HG03066 (cell line): Measurements from ENCODE around the gene PXMP2.
A peak's percentile ranks its signal among the peaks of the same experiment; 100 is the strongest.

Experiments used
- ATAC-seq: cut with Tn5 transposase; IDR thresholded peaks from one replicate; pipeline ENCODE4 v1.9.1; 2021; ENCODE audit warnings: low read depth; ENCODE audit not compliant: unreplicated experiment

Gene PXMP2

DNA sequence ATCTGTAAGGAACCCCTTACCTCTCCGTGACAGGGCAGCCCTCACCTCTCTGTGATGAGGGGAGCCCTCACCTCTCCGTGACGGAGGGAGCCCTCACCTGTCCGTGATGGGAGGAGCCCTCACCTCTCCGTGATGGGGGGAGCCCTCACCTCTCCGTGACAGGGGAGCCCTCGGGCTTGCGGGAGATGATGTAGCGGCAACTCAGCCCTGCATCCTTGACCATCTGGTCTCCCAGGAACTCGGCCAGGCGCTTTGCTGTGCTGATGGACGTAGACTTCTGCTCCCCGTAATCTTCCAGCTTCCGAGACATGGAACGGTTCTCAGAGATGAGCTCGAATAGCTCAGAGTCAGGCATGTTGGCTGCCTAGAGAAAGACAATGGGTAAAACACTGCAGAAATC lies 28.2 kb upstream of the PXMP2 start:
- no peak for ATAC-seq

DNA sequence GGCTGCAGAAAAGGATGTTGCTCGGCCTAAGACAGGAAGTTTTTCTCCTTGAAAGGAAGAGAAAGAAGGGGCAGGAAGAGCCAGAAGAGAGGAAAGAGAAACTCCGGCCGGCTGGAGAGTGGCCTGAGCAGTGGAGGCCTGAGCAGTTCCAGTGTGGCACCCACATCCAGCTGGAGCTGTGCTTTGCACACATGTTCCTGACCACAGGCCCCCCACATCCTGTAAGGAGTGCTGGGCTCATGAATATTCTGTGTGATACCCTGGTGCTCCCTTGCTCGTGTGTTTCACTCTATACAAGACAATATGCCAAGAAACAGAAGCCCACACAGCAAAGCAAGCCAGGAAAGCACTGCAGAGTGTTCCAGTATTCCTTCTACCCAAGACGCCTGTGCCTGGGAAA lies 27.3 kb upstream of the PXMP2 start:
- no peak for ATAC-seq

DNA sequence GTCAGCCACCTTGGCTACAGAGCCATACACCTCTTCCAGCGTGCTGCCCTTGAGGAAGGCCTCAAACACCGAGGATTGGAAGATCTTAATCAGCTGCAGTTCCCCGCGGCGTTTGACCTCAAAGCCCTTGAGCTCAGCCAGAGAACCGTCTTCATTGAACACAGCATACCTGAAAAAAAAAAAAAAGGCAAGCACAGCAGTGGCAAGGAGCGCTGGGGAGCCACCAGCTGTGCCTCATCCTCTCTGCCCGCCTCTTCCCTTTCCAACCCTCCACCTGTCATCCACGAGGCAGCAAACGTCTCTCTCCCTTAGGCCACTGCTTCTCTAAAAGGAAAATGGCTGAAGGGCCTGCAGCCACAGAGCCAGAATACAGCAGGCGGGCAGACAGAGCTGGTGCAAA lies 26.4 kb upstream of the PXMP2 start:
- ATAC-seq, result no peak

DNA sequence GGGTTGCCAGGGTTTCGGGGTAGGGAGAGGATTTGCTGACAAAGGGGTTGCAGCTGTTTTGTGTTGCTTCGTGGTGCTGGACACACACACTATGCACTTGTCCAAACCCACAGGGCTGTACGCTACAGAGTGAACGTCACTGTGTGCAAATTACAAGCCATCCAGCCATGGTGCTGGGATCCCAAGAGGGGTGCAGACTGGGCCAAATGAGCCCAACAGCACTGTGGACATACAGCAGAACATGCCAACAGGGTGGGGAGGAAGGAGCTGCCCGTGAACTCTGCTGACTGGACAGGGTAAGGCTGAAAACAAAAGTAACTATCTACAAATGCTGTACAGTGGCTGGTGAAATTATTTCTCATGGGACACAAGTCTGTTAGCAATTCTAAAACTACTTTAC lies 25.4 kb upstream of the PXMP2 start:
- no peak for ATAC-seq

DNA sequence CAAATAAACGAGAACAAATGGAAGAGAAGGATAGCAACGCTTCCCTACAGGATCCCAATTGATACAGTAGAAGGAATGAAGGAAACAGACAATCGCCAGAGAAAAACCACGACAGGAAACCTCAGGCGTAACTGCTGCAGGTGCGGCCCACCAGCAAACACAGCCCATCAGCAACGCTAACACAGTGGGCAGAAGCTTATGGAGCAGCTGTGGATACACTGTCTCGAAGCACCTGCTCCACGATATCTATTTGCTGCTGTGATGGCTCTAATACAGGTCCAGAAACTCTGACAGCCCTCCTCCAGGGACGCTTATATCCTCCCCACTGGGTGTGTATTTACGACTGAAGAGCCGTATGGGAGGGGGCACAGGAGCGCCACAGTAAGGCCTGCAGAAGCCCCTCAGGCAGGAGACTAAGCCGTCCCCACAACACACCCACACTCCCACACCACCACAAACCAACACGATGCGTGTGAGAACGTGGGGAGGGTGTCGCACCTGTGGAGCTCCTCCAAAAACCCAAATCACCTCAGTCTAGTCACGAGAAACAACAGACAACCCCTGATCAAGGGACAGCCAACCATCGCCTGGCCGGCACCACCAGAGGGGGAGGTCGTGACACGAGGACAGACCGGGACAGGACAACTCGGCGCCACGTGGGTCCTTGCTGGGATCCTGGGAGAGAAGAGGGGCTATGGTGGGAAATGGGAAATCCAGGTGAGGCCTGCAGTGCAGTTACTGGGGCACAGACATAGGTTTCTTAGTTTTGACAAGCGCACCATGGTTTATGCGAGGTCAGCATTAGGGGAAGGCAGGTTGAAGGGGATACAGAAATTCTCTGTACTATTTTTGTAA lies 24.3 kb upstream of the PXMP2 start:
- no peak for ATAC-seq

DNA sequence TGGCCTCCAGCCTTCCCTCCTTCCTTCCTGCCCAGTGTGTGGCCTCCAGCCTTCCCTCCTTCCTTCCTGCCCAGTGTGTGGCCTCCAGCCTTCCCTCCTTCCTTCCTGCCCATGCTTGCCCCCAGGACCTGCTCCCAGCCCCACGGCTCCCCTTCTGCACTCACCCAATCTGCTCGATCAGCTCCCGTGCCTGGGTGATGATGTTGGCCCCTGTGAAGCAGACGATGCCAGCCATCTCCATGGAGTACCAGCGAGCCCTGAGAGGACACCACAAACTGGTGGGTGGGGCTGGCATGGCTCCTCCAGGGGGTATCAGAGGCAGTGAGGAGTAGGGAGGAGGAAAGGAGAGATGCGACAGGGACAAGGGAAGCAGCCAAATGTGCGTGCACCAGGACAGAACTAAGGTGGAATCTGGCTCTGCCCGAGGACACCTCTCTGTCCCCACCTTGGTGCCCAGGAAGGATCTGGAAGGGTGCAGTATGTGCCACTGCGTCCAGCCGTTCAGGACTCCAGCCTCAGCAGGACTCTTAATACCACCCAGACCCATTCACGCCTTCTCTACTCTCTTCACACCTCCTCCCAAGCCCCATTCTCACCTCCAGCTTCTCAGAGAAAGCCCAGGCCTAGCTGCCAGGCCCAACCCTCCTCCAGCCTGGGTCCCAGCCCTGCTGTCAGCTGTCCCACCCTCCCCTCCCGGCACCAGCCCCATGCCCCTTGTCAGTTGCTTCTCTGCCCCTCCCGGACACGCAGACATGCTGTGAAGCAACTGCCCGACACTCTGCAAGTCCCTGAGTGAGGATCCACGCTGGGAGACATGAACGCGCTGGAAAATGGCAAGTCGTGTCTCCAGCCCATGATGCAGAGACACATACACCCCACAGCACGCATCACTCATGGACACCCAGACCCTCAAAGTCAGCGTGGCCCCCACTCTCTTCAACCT lies 22.9 kb upstream of the PXMP2 start:
- no peak for ATAC-seq

DNA sequence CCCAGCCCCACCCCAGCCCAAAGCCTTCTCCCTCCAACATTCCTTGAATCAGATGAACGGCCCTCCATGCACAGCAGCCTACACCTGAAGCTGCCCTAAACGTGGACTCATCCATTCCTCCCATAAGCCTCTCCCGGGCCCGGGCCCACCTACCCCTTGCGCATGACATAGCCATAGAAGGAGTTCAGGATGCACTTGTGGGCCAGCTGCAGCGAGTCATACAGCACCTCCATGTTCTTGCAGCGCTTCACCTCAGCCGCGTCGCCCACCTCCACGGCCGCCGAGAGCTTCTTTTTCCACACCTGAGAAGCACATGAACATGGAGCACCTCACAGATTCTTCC lies 22.3 kb upstream of the PXMP2 start:
- ATAC-seq, result no peak

DNA sequence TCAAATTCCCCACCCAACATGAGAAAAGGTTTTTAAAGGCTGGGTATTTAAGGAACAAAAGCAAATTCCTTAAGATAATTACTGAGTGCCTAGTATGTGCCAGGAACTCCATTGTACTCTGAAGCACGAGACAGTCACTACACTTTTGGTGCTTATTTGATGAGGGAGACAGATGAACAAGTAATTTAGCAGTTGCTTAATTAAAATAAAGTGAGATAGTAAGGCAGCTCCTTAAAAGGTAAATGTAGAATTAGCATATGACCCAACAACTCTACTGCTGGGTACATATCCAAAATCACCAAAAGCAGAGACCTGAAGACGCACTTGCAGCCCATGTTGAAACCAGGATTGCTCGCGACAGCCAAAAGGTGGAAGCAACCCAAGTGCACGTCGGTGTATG lies 21.6 kb upstream of the PXMP2 start:
- no peak for ATAC-seq

DNA sequence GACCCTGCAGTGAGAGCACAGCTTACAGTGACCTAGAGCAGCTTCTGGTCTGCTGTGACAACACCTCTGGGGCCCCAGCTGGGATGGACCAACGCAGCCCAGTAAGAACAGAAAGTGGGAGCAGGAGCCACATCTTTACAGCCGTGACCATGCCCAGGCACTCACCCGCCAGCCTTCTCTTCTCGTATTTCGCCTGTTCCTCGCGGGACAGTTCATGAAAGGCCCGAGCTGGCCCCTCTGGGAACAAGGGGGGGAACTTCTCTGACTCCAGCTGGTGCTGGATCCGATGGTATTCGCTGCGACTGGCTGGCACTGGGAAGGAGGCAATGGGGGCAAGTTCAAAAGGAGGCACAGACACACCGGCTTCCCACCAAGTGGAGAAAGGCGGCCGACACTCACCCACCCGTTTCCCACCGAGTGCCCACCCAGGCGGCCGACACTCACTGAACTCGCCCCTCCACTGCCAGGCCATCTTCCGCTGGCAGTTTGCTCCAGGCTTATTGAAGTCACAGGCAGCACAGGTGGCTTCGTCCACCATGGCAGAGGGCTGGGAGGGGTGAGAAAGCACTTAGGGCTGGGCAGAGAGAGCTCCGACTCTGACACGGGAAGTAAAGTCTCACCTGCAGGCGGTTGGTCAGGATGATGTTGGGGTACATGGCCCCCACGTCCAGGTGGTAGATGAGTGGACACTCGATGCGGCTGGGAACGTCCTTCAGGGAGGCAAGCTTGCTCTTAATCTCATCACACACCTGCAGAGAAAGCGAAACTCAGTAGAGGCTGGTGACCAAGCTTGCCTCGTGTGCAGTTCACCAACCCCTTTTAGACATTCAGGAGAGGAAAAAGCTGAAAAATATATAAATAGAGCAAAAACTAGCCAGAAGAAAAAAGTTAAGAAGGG lies 18.9 kb upstream of the PXMP2 start:
- ATAC-seq, result no peak

DNA sequence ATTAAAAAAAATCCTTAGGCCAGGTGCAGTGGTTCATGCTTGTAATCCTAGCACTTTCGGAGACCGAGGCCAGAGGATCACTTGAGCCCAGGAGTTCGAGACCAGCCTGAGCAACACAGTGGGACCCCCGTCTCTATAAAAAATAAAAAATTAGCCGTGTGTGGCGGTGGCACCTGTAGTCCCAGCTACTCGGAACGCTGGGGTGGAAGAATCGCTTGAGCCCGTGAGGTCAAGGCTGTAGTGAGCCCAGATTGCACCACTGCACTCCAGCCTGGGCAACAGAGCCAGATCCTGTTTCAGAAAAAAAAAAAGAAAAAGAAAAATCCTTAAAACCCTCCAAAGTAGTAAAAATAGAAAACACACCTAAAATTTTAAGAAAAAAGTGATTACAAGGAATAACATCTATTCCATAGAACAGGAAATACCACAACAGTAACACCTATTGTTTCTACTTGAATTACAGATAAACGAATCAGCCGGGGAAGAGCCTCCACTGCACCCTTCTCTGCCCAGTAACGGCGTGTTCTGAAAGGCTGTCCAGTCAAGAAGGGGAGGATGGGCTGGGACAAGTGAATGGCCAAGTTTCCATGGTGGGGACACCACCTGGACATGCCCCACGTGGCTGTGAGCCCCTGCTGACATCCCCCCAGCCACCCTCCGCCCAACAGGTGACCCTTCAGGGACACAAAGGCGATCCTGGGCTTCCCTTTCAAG lies 18.1 kb upstream of the PXMP2 start:
- ATAC-seq, result no peak

DNA sequence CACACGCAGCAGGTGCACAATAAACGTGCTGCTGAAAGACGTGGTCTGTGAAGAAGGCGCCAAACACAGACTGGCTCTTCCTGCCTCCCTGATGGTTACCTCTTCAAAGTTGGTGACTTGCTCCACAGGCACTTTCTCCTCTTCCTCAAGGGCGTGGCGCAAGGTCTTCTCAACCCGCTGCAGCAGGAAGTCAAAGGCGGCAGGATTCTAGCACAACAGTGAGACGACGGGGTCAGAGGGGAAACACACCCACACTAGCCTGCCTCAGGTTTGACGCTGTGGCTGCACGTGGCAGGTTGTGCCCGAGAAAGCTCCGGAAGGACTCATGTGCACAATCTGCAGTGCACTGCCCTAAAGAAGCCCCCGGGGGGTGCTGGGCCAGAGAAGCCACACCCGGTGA lies 15.3 kb upstream of the PXMP2 start:
- ATAC-seq, result no peak

DNA sequence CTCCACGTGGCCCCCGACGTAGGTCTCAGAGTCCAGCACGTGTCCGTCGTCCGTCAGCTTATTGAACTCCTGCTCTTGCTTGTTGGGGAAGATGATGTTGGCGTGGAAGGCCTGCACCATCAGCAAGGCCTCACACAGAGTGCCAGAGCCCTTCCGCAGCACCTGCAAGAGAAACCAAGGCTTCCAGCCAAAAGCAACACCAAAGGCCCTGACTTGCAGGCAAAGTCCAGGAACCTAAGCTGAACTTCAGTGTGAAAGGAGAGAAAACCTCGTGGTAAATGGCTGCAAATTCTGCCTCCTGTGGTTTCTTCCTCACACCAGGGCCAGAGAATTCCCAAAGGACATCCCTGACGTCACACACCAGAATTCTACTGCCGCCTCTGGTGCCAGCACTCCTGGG lies 14.7 kb upstream of the PXMP2 start:
- ATAC-seq, result no peak

DNA sequence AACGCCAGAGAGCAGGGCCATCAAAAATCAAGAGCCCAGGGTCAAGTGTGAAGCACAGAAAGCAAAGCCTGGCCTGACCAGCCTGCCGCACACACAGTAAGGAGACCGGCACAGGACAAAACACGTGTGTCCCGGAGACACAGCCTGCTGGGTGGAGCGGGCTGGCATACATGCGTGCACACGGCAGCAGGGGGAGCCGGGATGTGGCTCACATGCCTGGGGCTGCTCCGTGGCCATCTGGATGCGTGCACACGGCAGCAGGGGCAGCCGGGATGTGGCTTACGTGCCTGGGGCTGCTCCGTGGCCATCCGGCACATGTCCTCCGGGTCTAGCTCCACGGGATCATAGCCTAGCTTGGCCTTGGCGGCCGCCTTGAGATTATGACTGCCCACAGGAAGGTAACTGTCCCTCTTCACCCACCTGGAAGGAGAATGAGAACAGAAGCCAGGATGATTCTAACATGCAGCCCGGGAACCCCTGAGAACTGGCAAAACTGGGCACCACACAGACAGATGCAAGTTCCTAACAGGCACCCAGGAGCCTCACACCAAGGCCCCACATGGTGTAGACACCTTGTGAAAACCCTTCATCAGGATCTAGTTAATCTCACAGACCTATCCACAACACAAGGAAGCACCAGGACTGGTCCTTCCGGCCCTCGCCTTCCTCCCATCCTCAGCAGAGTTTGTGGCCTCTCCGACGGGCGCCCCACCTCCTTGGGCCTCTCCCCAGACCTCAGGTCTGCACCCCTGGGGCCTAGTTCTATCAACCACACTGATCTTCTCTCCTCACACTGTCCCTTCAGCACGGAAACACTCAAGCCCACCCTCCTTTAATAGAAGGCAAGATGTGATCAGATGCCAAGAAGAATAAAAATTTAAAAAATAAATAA lies 13.9 kb upstream of the PXMP2 start:
- ATAC-seq, result no peak

DNA sequence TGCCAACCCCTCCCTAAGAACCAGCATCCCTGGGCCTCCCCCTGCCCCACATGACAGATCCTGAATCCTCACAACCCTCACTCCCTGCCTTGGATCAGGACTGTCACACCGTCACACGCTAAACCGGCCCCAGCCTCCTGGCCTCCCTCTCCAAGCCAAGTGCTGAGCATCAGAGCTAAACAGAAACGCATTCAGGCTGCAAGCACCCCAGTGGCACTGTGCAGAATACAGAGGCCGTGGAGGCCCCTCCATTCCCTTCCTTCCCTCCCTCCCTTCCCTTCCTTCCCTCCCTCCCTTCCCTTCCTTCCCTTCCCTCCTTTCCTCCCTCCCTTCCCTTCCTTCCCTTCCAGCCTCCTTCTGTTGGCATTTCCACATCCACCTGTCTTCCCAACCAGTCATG lies 12.8 kb upstream of the PXMP2 start:
- ATAC-seq, result no peak

DNA sequence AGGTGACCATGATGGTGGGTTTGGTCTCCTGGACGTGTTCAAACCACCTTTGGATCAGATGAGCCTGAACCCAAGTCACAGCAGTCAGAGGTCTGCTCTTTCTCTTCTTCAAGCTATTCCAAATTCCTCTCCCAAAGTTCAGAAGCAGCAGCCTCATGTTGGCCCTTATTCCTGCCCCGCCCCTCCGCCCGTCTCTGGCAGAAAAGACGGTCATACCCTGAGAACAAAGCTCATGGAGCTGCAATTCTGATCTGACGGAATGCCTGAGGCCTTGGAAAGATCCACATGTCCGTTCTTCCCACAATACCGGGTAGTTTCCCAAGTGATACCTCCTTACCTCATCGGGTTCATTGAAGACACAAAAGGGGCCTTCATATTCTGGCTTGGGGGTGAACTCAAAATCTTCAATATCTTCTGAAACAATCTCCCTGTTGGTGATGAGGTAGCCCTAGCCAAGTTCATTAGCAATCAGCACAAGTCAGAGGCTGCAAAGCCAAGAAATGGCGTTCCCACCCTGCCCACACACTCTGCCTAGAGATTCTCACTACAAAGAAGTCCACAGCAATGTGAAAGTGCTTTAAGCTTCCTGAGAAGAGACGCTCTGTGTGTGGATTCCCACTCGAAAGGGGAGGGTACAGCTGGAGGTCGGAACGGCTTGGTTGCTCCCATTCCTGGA lies 11.5 kb upstream of the PXMP2 start:
- ATAC-seq, result no peak

DNA sequence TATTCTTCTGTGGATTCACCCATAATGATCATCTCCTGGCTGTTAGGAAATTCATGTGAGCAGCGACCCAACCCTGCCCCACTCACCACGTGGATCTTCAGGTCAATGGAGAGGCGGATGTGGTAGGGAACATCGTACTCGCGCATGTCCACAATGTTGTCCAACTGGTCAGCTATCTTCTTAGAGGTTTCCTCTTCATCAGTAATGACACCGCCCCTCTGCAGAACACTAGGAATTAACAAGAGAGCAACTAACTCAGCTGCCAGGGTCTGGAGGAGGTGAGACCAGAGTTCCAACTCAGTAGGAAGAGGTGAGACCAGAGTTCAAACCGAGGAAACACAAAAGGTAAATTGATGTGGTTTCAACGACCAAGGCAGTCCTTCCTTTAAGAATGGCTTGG lies 9.9 kb upstream of the PXMP2 start:
- ATAC-seq, result no peak

DNA sequence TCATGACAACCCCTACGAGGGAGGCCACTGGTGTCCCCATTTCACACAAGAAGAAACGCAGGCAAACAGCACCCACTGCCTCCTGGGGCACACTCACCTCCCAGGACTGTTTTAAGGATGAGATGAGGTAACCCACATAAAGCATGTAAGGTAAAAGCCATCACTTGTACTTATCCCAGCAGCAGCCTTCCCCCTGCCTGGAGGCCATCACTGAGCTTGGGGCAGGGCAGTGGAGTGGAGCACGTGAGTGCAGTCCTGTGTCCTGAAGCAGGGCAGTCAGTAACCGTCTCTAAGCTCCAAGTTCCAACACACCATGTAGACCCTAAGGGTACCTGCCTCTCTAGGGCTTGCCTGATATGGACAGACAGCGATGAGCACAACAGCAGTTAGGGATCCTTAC lies 2.0 kb upstream of the PXMP2 start:
- no peak for ATAC-seq

DNA sequence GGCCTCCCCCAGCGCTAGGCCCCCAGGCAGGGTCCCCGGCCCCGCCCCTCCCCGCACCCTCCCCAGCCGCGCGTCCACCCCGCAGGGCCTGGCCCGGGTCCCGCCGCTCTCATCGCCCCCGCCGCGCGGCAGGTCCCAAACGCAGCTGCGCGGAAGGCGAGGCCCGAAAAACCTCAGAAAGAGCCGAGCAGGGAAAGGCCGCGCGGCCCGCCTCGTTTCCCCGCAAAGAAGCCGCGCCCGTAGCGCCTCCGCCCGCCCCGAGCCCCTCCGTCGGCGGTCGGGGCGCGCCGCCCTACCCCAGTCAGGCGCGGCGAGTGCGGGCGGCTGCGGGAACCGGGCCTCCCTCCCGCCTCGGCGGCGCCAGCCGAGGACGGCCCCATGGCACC lies 569 bp upstream of the PXMP2 start:
- ATAC-seq, result peak; percentile 18

DNA sequence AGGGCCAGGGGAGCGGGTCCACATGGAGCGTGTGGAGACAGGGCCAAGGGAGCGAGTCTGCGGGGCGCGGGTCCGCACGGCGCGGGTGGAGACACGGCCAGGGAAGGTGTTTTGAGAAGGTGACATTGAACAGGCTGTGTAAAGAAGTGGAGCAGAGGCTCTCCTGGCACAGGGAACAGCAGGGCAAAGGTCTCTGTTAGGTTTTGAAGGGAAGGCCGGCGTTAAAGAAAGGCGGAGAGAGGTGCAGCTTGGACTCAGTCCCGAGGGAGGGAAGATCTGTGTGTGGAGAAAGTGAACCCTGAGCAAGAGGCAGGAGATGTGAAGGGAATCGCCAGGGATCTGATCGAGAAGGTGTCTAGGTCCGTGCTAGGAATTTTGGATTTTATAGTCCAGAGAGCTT lies 1.8 kb downstream of the PXMP2 start:
- no peak for ATAC-seq
